CD4-positive, alpha-beta T cell (primary cell): ENCODE measurements around the gene ARMC9. TPM values are rescaled to one million over a fixed set of nuclear protein-coding genes. Genes with fewer than 3 reads are reported as not detected.
A peak's percentile ranks its signal among the peaks of the same experiment; 100 is the strongest.

ENCODE experiments used
- ATAC-seq: fragments of 200-7000 bp; cut with Tn5 transposase; one replicate; pipeline ENCODE4 v1.10.0; 2022; ENCODE audit warnings: mild to moderate bottlenecking; ENCODE audit not compliant: poor library complexity
- CTCF ChIA-PET: fragments of 350-600 bp; sonication (Branson Sonifier 250); formaldehyde crosslinking; loops from one replicate; lab custom pipeline; 2021; ENCODE audit warnings: antibody characterized with exemption, inconsistent platforms; lab: Charles Lee
- POLR2A ChIA-PET: fragments of 350-600 bp; sonication (Branson Sonifier 250); formaldehyde crosslinking; loops from one replicate; lab custom pipeline; 2021; ENCODE audit warnings: antibody characterized with exemption, inconsistent platforms; lab: Charles Lee
- DNase-seq, 14 experiments: peaks; one replicate each; pipeline ENCODE4 v3.0.0-alpha.2; 2013 to 2020; ENCODE audit warnings: mixed read lengths in 2 of 14
- H3K27ac ChIP-seq, 2 donors: one replicate each; pipeline versions ENCODE4 v1.5.1 to v1.7.0; 2013; ENCODE audit warnings: low read length in 2 of 2, low read depth in 1 of 2, mild to moderate bottlenecking in 1 of 2
- H3K27me3 ChIP-seq, 2 experiments: 1 replicate in 1 of 2; 2 replicates in 1 of 2; pipeline versions ENCODE4 v1.6.1 to v1.7.0; 2013; ENCODE audit warnings: low read length in 2 of 2, control low read depth in 1 of 2, mild to moderate bottlenecking in 1 of 2, moderate library complexity in 1 of 2; ENCODE audit not compliant: insufficient read depth in 2 of 2, control insufficient read depth in 1 of 2
- H3K36me3 ChIP-seq: one replicate; pipeline ENCODE4 v1.6.1; 2013; ENCODE audit warnings: low read length, control low read depth; ENCODE audit not compliant: insufficient read depth
- H3K4me1 ChIP-seq: one replicate; pipeline ENCODE4 v1.6.1; 2013; ENCODE audit warnings: low read length, control low read depth; ENCODE audit not compliant: insufficient read depth
- H3K4me3 ChIP-seq: one replicate; pipeline ENCODE4 v1.5.1; 2013; ENCODE audit warnings: mild to moderate bottlenecking, low read length, moderate library complexity
- H3K9me3 ChIP-seq, 2 experiments: 1 replicate in 1 of 2; 2 replicates in 1 of 2; pipeline versions ENCODE4 v1.6.1 to v1.7.0; 2013; ENCODE audit warnings: low read length in 2 of 2, mild to moderate bottlenecking in 2 of 2, control low read depth in 1 of 2, moderate library complexity in 1 of 2; ENCODE audit not compliant: control insufficient read depth in 1 of 2, insufficient read depth in 1 of 2
- H3K27ac Mint-ChIP-seq: one replicate; pipeline ENCODE4 v1.8.0; 2020; ENCODE audit warnings: mixed read lengths
- H3K27me3 Mint-ChIP-seq: one replicate; pipeline ENCODE4 v1.8.0; 2021; ENCODE audit warnings: mixed read lengths
- H3K36me3 Mint-ChIP-seq: one replicate; pipeline ENCODE4 v1.8.0; 2021; ENCODE audit warnings: low read depth, mixed read lengths
- H3K4me1 Mint-ChIP-seq: one replicate; pipeline ENCODE4 v1.8.0; 2021; ENCODE audit warnings: low read depth, mixed read lengths
- H3K4me3 Mint-ChIP-seq: one replicate; pipeline ENCODE4 v1.8.0; 2020; ENCODE audit warnings: mild to moderate bottlenecking, mixed read lengths
- H3K9me3 Mint-ChIP-seq: one replicate; pipeline ENCODE4 v1.8.0; 2020; ENCODE audit warnings: mixed read lengths
- intact Hi-C, 2 experiments: fragments of 100-400 bp; cut with DNase I in 1 of 2; cut with micrococcal nuclease in 1 of 2; formaldehyde crosslinking; loops; one replicate each; pipeline versions ENCODE4 v1.15.1 to v1.9.0; 2023 to 2025; cut with DNase I, micrococcal nuclease
- polyA plus RNA-seq, 2 donors: library from polyadenylated mRNA; unstranded; fragments of 120-200 nt; gene quantifications; one replicate each; pipeline ENCODE4 v1.2.1, GENCODE V29; 2013
- total RNA-seq, 174 experiments: library from RNA in 2 of 174; stranded (reverse) in 2 of 174; gene quantifications; one replicate each; pipeline ENCODE4 v1.2.3 and lab custom pipeline; 2021 to 2026
- TF ChIP-seq, protein P1 (sequence below): fragments of 200-600 bp; IDR thresholded peaks from one replicate; pipeline ENCODE4 v1.8.0; 2022; ENCODE audit warnings: antibody characterized with exemption, mild to moderate bottlenecking

The ARMC9 gene
- under 1 TPM; 0.16 to 0.42 TPM for total RNA-seq
- 0.62 TPM for polyA plus RNA-seq (2013, experiment 1 of 2)
- 0.54 TPM for polyA plus RNA-seq (2013, experiment 2 of 2)
- total RNA-seq (lab: John Stamatoyannopoulos, UW) = 0.10 to 12.6 (median 2.1) reads per million in 172 experiments

- ChIA-PET CTCF (no interaction called here), POLR2A (interaction anchor here (0.9 kb wide), 1 partner anchor 9 kb away, joined by 4 read pairs; no protein-coding TSS in a partner anchor)
- Mint-ChIP-seq H3K27ac (peak within 1 kb of the TSS; percentile 63), H3K36me3 (no peaks in the 10 kb centered on the region), H3K4me1 (peaks cover 6% of the 10 kb centered on the region), H3K27me3 (no peaks in the 10 kb centered on the region), H3K4me3 (peak within 1 kb of the TSS; percentile 93), H3K9me3 (no peaks in the 10 kb centered on the region)
- intact Hi-C loops = no loop called here
- Histone ChIP-seq H3K4me3 (peak within 1 kb of the TSS; percentile 86), H3K4me1 (peaks cover 12% of the 10 kb centered on the region), H3K9me3 (no peaks in the 10 kb centered on the region), H3K27ac (no peak within 1 kb of the TSS), H3K36me3 (no peaks in the 10 kb centered on the region), H3K27me3 (peaks cover 0 to 2% of the 10 kb centered on the region in 2 experiments)
- TF ChIP-seq, protein P1, sequence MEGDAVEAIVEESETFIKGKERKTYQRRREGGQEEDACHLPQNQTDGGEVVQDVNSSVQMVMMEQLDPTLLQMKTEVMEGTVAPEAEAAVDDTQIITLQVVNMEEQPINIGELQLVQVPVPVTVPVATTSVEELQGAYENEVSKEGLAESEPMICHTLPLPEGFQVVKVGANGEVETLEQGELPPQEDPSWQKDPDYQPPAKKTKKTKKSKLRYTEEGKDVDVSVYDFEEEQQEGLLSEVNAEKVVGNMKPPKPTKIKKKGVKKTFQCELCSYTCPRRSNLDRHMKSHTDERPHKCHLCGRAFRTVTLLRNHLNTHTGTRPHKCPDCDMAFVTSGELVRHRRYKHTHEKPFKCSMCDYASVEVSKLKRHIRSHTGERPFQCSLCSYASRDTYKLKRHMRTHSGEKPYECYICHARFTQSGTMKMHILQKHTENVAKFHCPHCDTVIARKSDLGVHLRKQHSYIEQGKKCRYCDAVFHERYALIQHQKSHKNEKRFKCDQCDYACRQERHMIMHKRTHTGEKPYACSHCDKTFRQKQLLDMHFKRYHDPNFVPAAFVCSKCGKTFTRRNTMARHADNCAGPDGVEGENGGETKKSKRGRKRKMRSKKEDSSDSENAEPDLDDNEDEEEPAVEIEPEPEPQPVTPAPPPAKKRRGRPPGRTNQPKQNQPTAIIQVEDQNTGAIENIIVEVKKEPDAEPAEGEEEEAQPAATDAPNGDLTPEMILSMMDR = no peak
- DNase-seq (peak; percentile 40 to 84 (median 60)), ATAC-seq (peak; percentile 96)
Measured at GRCh38 chr2:231198291-231199173, at the start of gene ARMC9. Gene ARMC9, plus strand, starts transcription at chr2:231198631. Its CDS starts 7,608 bp downstream, at chr2:231206239.

DNA sequence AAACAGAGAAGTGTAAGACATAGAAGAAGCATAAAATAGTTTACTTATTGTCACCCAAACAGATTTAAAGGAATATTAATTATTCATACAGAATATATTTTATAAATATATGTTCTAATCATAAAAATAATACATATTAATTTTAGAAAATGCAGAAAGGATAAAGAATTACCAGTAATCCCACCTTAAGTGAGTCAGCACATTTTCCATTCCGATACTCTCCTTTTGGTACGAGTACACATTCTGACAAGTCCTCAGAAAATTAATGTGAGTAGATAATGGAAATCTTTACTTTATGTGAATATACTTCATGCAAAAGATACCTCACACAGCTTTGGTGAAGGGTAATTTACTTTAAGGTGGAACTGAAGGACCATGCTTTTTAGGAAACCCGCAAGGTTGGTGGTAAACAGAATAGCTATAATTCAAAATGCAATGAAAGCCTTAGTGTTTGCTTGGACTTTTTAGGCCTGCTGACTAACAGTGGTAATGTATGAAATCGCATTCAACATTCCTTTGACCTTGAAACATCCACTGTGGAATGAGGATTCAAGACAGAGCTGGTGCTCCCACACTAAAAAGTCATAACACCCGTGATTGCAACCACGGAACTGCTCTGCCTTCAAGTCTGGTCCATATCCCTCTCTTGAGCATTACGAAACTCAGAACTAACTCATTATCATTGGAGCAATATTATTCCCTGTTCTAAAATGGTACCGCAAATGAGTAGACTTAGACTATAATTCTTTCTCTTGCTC, 45.5 kb upstream of the ARMC9 start:
- intact Hi-C loops = no loop called here
- Histone ChIP-seq H3K9me3 (no peaks in the 10 kb centered on the region), H3K27ac (no peak overlapping the region), H3K36me3 (peaks cover 38% of the 10 kb centered on the region), H3K4me1 (no peaks in the 10 kb centered on the region), H3K4me3 (no peak overlapping the region), H3K27me3 (no peaks in the 10 kb centered on the region)
- peaks cover 71% of the 10 kb centered on the region for H3K36me3 Mint-ChIP-seq
- no peak for DNase-seq
- no peak overlapping the region for H3K27ac Mint-ChIP-seq
- TF ChIP-seq, protein P1 = no peak
- no peak for ATAC-seq
- H3K27me3 Mint-ChIP-seq = no peaks in the 10 kb centered on the region
- H3K4me1 Mint-ChIP-seq = no peaks in the 10 kb centered on the region
- H3K9me3 Mint-ChIP-seq = no peaks in the 10 kb centered on the region
- POLR2A ChIA-PET = no interaction called here
- H3K4me3 Mint-ChIP-seq = no peak overlapping the region
- CTCF ChIA-PET = no interaction called here

DNA sequence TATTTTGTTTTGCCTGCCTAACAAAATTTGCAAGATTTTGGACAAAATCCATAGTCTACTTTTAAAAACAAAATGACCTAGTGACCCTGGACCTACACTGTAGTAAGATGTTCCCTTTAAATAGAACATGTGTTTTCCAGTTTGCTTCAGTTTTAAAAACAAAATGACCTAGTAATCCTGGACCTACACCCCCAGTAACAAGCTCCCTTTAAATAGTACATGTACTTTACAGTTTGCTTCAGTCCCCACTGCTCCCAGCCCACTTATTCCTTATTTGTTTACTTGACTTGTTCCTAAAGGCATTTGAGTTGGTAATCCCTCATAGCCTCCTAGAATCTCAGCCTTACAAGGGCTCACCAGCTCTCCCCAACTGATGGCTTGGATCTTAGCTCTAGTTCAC, 39.1 kb upstream of the ARMC9 start:
- ChIA-PET CTCF (interaction anchor here (1.0 kb wide), 1 partner anchor 15 kb away, joined by 3 read pairs; no protein-coding TSS in a partner anchor), POLR2A (interaction anchor here (0.6 kb wide), 1 partner anchor 399 kb away, joined by 3 read pairs; no protein-coding TSS in a partner anchor)
- peaks cover 6% of the 10 kb centered on the region for H3K4me1 ChIP-seq
- intact Hi-C loops = no loop called here
- no peak for ATAC-seq
- Mint-ChIP-seq H3K27me3 (no peaks in the 10 kb centered on the region), H3K4me1 (peaks cover 10% of the 10 kb centered on the region), H3K4me3 (no peak overlapping the region), H3K27ac (no peak overlapping the region), H3K36me3 (peaks cover 51% of the 10 kb centered on the region), H3K9me3 (no peaks in the 10 kb centered on the region)
- H3K4me3 ChIP-seq = no peak overlapping the region
- DNase-seq = no peak
- peaks cover 38% of the 10 kb centered on the region for H3K36me3 ChIP-seq
- H3K9me3 ChIP-seq = no peaks in the 10 kb centered on the region
- no peak overlapping the region for H3K27ac ChIP-seq
- TF ChIP-seq, protein P1 = no peak
- H3K27me3 ChIP-seq = no peaks in the 10 kb centered on the region
